H9 (cell line): ENCODE results near the gene C19orf73. TPM values are rescaled to one million over a fixed set of nuclear protein-coding genes. Genes with fewer than 3 reads are reported as not detected.
"Not testable (repeated sequence)": the region's sequence is repeated elsewhere in the genome, so short reads cannot be mapped to it uniquely, and the experiment has no call there.

Source experiments
- DNase-seq: peaks from one replicate; pipeline ENCODE4 v3.0.0-alpha.2; 2017
- H2AFZ ChIP-seq: one replicate; pipeline ENCODE4 v1.6.1; 2013; ENCODE audit warnings: mild to moderate bottlenecking, low read length, control low read depth, moderate library complexity
- H2AK5ac ChIP-seq: 2 replicates; pipeline ENCODE4 v1.6.1; 2013; ENCODE audit warnings: low read length, control low read depth, mixed read lengths; ENCODE audit not compliant: insufficient read length
- H2BK120ac ChIP-seq: one replicate; pipeline ENCODE4 v1.6.1; 2013; ENCODE audit warnings: low read depth, mild to moderate bottlenecking, low read length, control low read depth, inconsistent platforms; ENCODE audit not compliant: poor library complexity, severe bottlenecking
- H2BK12ac ChIP-seq: 2 replicates; pipeline ENCODE4 v1.6.1; 2013; ENCODE audit warnings: low read length, control low read depth, mixed read lengths, low read depth; ENCODE audit not compliant: insufficient read length
- H2BK15ac ChIP-seq: 2 replicates; pipeline ENCODE4 v1.6.1; 2013; ENCODE audit warnings: low read depth, low read length, control low read depth
- H2BK20ac ChIP-seq: one replicate; pipeline ENCODE4 v1.6.1; 2013; ENCODE audit warnings: low read depth, mild to moderate bottlenecking, low read length, control low read depth, inconsistent platforms; ENCODE audit not compliant: poor library complexity, severe bottlenecking
- H2BK5ac ChIP-seq: 2 replicates; pipeline ENCODE4 v1.6.1; 2013; ENCODE audit warnings: low read length, control low read depth, mixed read lengths; ENCODE audit not compliant: insufficient read length
- H3K14ac ChIP-seq: 2 replicates; pipeline ENCODE4 v1.6.1; 2013; ENCODE audit warnings: low read length, control low read depth; ENCODE audit not compliant: insufficient read depth
- H3K18ac ChIP-seq: 2 replicates; pipeline ENCODE4 v1.6.1; 2013; ENCODE audit warnings: low read depth, mild to moderate bottlenecking, mixed read lengths, low read length, control low read depth; ENCODE audit not compliant: insufficient read length
- H3K23ac ChIP-seq: 2 replicates; pipeline ENCODE4 v1.6.1; 2013; ENCODE audit warnings: low read length, control low read depth, mixed read lengths, low read depth; ENCODE audit not compliant: insufficient read length
- H3K23me2 ChIP-seq: 2 replicates; pipeline ENCODE4 v1.6.1; 2013; ENCODE audit warnings: low read depth, mild to moderate bottlenecking, mixed read lengths, low read length, control low read depth; ENCODE audit not compliant: insufficient read length, poor library complexity, severe bottlenecking
- H3K27ac ChIP-seq: 2 replicates; pipeline ENCODE4 v1.5.1; 2013; ENCODE audit warnings: low read length, control low read depth, mixed read lengths, low read depth; ENCODE audit not compliant: insufficient read length
- H3K27me3 ChIP-seq: 2 replicates; pipeline ENCODE4 v1.6.1; 2013; ENCODE audit warnings: low read length, control low read depth, inconsistent platforms; ENCODE audit not compliant: insufficient read depth
- H3K4ac ChIP-seq: 2 replicates; pipeline ENCODE4 v1.6.1; 2013; ENCODE audit warnings: low read depth, mild to moderate bottlenecking, control low read depth, inconsistent platforms, low read length, moderate library complexity
- H3K4me1 ChIP-seq: 2 replicates; pipeline ENCODE4 v1.6.1; 2013; ENCODE audit warnings: low read length, control low read depth, inconsistent platforms; ENCODE audit not compliant: insufficient read depth
- H3K4me2 ChIP-seq: 2 replicates; pipeline ENCODE4 v1.6.1; 2013; ENCODE audit warnings: low read length, control low read depth, mixed read lengths; ENCODE audit not compliant: insufficient read length, insufficient read depth
- H3K56ac ChIP-seq: 2 replicates; pipeline ENCODE4 v1.6.1; 2013; ENCODE audit warnings: low read depth, mild to moderate bottlenecking, mixed read lengths, low read length, control low read depth; ENCODE audit not compliant: insufficient read length
- H3K79me1 ChIP-seq: 2 replicates; pipeline ENCODE4 v1.6.1; 2013; ENCODE audit warnings: low read depth, mild to moderate bottlenecking, moderate library complexity, low read length, control low read depth, inconsistent platforms; ENCODE audit not compliant: insufficient read depth, poor library complexity, severe bottlenecking
- H3K79me2 ChIP-seq: 2 replicates; pipeline ENCODE4 v1.6.1; 2013; ENCODE audit warnings: low read length, control low read depth, inconsistent platforms; ENCODE audit not compliant: insufficient read depth
- H3K9ac ChIP-seq: 2 replicates; pipeline ENCODE4 v1.6.1; 2013; ENCODE audit warnings: low read length, control low read depth, mixed read lengths; ENCODE audit not compliant: insufficient read length; ENCODE audit errors: extremely low read depth
- H3K9me3 ChIP-seq: one replicate; pipeline ENCODE4 v1.6.1; 2013; ENCODE audit warnings: low read depth, low read length, inconsistent platforms; ENCODE audit not compliant: control insufficient read depth
- H3T11ph ChIP-seq: one replicate; pipeline ENCODE4 v1.6.1; 2013; ENCODE audit warnings: mild to moderate bottlenecking, low read length, control low read depth, inconsistent platforms
- H4K20me1 ChIP-seq: one replicate; pipeline ENCODE4 v1.6.1; 2013; ENCODE audit not compliant: control insufficient read depth, insufficient read length, insufficient read depth
- H4K5ac ChIP-seq: 2 replicates; pipeline ENCODE4 v1.6.1; 2013; ENCODE audit warnings: low read depth, mild to moderate bottlenecking, mixed read lengths, low read length, control low read depth; ENCODE audit not compliant: insufficient read length
- H4K8ac ChIP-seq: replicated peaks from 2 replicates; pipeline ENCODE4 v1.6.1; 2013; ENCODE audit warnings: low read length, control low read depth, mixed read lengths, low read depth; ENCODE audit not compliant: insufficient read length
- H4K91ac ChIP-seq: 2 replicates; pipeline ENCODE4 v1.6.1; 2013; ENCODE audit warnings: low read depth, mild to moderate bottlenecking, moderate library complexity, mixed read lengths, low read length, control low read depth; ENCODE audit not compliant: insufficient read length
- H3K27ac Mint-ChIP-seq, 3 experiments: 2 replicates in 2 of 3; 3 replicates in 1 of 3; pipeline ENCODE4 v1.8.0; 2020 to 2021; ENCODE audit warnings: mixed read lengths in 3 of 3, mild to moderate bottlenecking in 1 of 3, moderate library complexity in 1 of 3
- H3K27me3 Mint-ChIP-seq: 2 replicates; pipeline ENCODE4 v1.8.0; 2021; ENCODE audit warnings: low read depth, mild to moderate bottlenecking, moderate library complexity, mixed read lengths
- H3K36me3 Mint-ChIP-seq, 3 experiments: 2 replicates in 2 of 3; 3 replicates in 1 of 3; pipeline ENCODE4 v1.8.0; 2020 to 2021; ENCODE audit warnings: low read depth in 3 of 3, mixed read lengths in 3 of 3; ENCODE audit not compliant: insufficient read depth in 1 of 3
- H3K4me1 Mint-ChIP-seq, 2 experiments: 2 replicates each; pipeline ENCODE4 v1.8.0; 2020; ENCODE audit warnings: mixed read lengths in 2 of 2
- H3K4me3 Mint-ChIP-seq, 2 experiments: 2 replicates in 1 of 2; 3 replicates in 1 of 2; pipeline ENCODE4 v1.8.0; 2020 to 2021; ENCODE audit warnings: mild to moderate bottlenecking in 2 of 2, mixed read lengths in 2 of 2, moderate library complexity in 1 of 2
- H3K9me3 Mint-ChIP-seq, 2 experiments: 2 replicates in 1 of 2; 3 replicates in 1 of 2; pipeline ENCODE4 v1.8.0; 2020; ENCODE audit warnings: mild to moderate bottlenecking in 2 of 2, mixed read lengths in 2 of 2, moderate library complexity in 1 of 2
- CTCF ChIP-seq: fragments of 200-600 bp; sonication (generic); conservative IDR thresholded peaks from 3 replicates; pipeline ENCODE4 v1.8.0; 2021; ENCODE audit warnings: antibody characterized with exemption, mild to moderate bottlenecking
- WGBS: extraction: QIAGEN DNeasy Blood & Tissue Kit; methylation state at CpG from one replicate; pipeline ENCODE4 v1.1.7; 2013; ENCODE audit warnings: missing lambda C conversion rate, low lambda C conversion rate, mixed read lengths; ENCODE audit not compliant: insufficient read length; ENCODE audit errors: extremely low coverage; 5-methylcytosine and 5-hydroxymethylcytosine counted together
- total RNA-seq: library from RNA; stranded (reverse); gene quantifications from 2 replicates; pipeline ENCODE4 v1.2.1, GENCODE V29; 2021

C19orf73 gene
- total RNA-seq, 1 experiment from 2014 or later: 1.1 TPM

GRCh38 chr19:49148044-49148682, 29.2 kb upstream of the C19orf73 start:
- no peak overlapping the region for H3K14ac ChIP-seq
- no peaks in the 10 kb centered on the region; a peak in 1 of 5 replicates for H3K9me3 Mint-ChIP-seq
- no peak overlapping the region for H2AK5ac ChIP-seq
- H3K4me3 Mint-ChIP-seq: peak overlapping the region; percentile 87 to 96
- no peaks in the 10 kb centered on the region for H3K4me1 ChIP-seq
- no peak overlapping the region for H3K56ac ChIP-seq
- no peak overlapping the region for H4K91ac ChIP-seq
- peaks cover 22 to 44% of the 10 kb centered on the region in 2 experiments for H3K4me1 Mint-ChIP-seq
- H3K27me3 Mint-ChIP-seq: peaks cover 12% of the 10 kb centered on the region
- peaks cover 17% of the 10 kb centered on the region for H3K23me2 ChIP-seq
- no peaks in the 10 kb centered on the region for H3K9me3 ChIP-seq
- H3K79me1 ChIP-seq: no peaks in the 10 kb centered on the region
- H2BK20ac ChIP-seq: no peak overlapping the region
- H3K27me3 ChIP-seq: no peaks in the 10 kb centered on the region; the same call in 1 of the 2 replicates
- no peak overlapping the region for H2BK15ac ChIP-seq
- no CpG with 5 or more reads among the region's 11 CpGs for WGBS
- peak overlapping the region; percentile 5 for H3K18ac ChIP-seq
- no peak overlapping the region for H2BK12ac ChIP-seq
- TF ChIP-seq CTCF: no peak
- no peak for DNase-seq
- no peaks in the 10 kb centered on the region for H3K79me2 ChIP-seq
- H2BK120ac ChIP-seq: no peak overlapping the region
- peak overlapping the region; percentile 15 to 90 (median 34); a peak in 5 of 7 replicates for H3K27ac Mint-ChIP-seq
- no peaks in the 10 kb centered on the region for H4K20me1 ChIP-seq
- peak overlapping the region; percentile 57 for H3K4me2 ChIP-seq
- no peak overlapping the region for H3K4ac ChIP-seq
- H2BK5ac ChIP-seq: no peak overlapping the region
- peak overlapping the region; percentile 5 for H3K9ac ChIP-seq
- H3K36me3 Mint-ChIP-seq: peaks cover 0 to 4% (median 0%) of the 10 kb centered on the region in 3 experiments; a peak in 2 of 7 replicates
- no peak overlapping the region for H3K23ac ChIP-seq
- no peak overlapping the region for H4K5ac ChIP-seq
- no peak overlapping the region for H2AFZ ChIP-seq
- H3T11ph ChIP-seq: no peak overlapping the region
- H3K27ac ChIP-seq: no peak overlapping the region
- no peak overlapping the region for H4K8ac ChIP-seq

GRCh38 chr19:49146408-49146770, 27.4 kb upstream of the C19orf73 start:
- not testable (repeated sequence) for H3K9me3 Mint-ChIP-seq, H3K9ac ChIP-seq, H3K23ac ChIP-seq, H3K27me3 Mint-ChIP-seq, DNase-seq, H3K18ac ChIP-seq, H2AFZ ChIP-seq, H3T11ph ChIP-seq, H3K79me1 ChIP-seq, H3K79me2 ChIP-seq, H2BK20ac ChIP-seq, H3K14ac ChIP-seq, H3K9me3 ChIP-seq, H4K20me1 ChIP-seq, H3K4ac ChIP-seq, H2BK12ac ChIP-seq, H2AK5ac ChIP-seq, H3K4me1 ChIP-seq, H2BK15ac ChIP-seq, H2BK5ac ChIP-seq, H2BK120ac ChIP-seq, H4K8ac ChIP-seq, H4K5ac ChIP-seq, H4K91ac ChIP-seq, H3K27me3 ChIP-seq, H3K27ac ChIP-seq, H3K36me3 Mint-ChIP-seq, H3K56ac ChIP-seq
- Mint-ChIP-seq H3K4me3 (peak overlapping the region; percentile 65 to 82), H3K4me1 (peaks cover 26 to 41% of the 10 kb centered on the region in 2 experiments), H3K27ac (peak overlapping the region; percentile 89 to 96 (median 96))
- Histone ChIP-seq H3K4me2 (peak overlapping the region; percentile 34), H3K23me2 (peaks cover 21% of the 10 kb centered on the region)
- no CpG with 5 or more reads among the region's 7 CpGs for WGBS
